Transverse colon (tissue), 3 donors: Measurements from ENCODE around the gene FBN2.

Experiments
- POLR2A ChIP-seq: fragments of 450-650 bp; IDR thresholded peaks from one replicate; pipeline ENCODE4 v1.6.1; 2016; ENCODE audit warnings: antibody characterized with exemption, mild to moderate bottlenecking, moderate library complexity
- TF ChIP-seq, protein P1 (sequence below), 5 experiments: fragments of 200-600 bp in 3 of 5; fragments of 450-650 bp in 2 of 5; sonication (generic) in 3 of 5; IDR thresholded peaks; 1 replicate in 2 of 5; 2 replicates in 3 of 5; pipeline ENCODE4 v1.5.1; 2016 to 2017; ENCODE audit warnings: antibody characterized with exemption in 5 of 5, inconsistent platforms in 3 of 5, mild to moderate bottlenecking in 2 of 5, moderate library complexity in 1 of 5

- TF ChIP-seq, protein P1, sequence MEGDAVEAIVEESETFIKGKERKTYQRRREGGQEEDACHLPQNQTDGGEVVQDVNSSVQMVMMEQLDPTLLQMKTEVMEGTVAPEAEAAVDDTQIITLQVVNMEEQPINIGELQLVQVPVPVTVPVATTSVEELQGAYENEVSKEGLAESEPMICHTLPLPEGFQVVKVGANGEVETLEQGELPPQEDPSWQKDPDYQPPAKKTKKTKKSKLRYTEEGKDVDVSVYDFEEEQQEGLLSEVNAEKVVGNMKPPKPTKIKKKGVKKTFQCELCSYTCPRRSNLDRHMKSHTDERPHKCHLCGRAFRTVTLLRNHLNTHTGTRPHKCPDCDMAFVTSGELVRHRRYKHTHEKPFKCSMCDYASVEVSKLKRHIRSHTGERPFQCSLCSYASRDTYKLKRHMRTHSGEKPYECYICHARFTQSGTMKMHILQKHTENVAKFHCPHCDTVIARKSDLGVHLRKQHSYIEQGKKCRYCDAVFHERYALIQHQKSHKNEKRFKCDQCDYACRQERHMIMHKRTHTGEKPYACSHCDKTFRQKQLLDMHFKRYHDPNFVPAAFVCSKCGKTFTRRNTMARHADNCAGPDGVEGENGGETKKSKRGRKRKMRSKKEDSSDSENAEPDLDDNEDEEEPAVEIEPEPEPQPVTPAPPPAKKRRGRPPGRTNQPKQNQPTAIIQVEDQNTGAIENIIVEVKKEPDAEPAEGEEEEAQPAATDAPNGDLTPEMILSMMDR (IDR thresholded peaks at IDR 0.05) = no peak
- no peak for TF ChIP-seq POLR2A
Measured at GRCh38 chr5:128237546-128237945, 300.5 kb downstream of the FBN2 start.
